HUES64 (cell line): ENCODE results near the gene FBP1.

Experiments used
- H3K27ac ChIP-seq: 2 replicates; pipeline ENCODE4 v1.7.0; 2013; ENCODE audit warnings: low read depth, low read length, inconsistent platforms
- H3K27me3 ChIP-seq: 2 replicates; pipeline ENCODE4 v1.6.1; 2013; ENCODE audit warnings: mild to moderate bottlenecking, low read length; ENCODE audit not compliant: insufficient read depth
- H3K36me3 ChIP-seq: 2 replicates; pipeline ENCODE4 v1.6.1; 2013; ENCODE audit warnings: mild to moderate bottlenecking, low read length; ENCODE audit not compliant: insufficient read depth
- H3K4me1 ChIP-seq: 2 replicates; pipeline ENCODE4 v1.6.1; 2013; ENCODE audit warnings: mild to moderate bottlenecking, low read length, moderate library complexity; ENCODE audit not compliant: insufficient read depth
- H3K4me3 ChIP-seq: 2 replicates; pipeline ENCODE4 v1.5.1; 2013; ENCODE audit warnings: mild to moderate bottlenecking, low read length, moderate library complexity
- H3K9ac ChIP-seq: 2 replicates; pipeline ENCODE4 v1.6.1; 2013; ENCODE audit warnings: mild to moderate bottlenecking, low read depth, low read length
- H3K9me3 ChIP-seq: 2 replicates; pipeline ENCODE4 v1.6.1; 2013; ENCODE audit warnings: low read depth, low read length; ENCODE audit not compliant: insufficient read depth
- WGBS: fragments of 150-250, 120-280 bp; methylation state at CpG from one replicate; pipeline ENCODE4 v1.1.7; 2013; ENCODE audit warnings: missing lambda C conversion rate; 5-methylcytosine and 5-hydroxymethylcytosine counted together

The FBP1 gene

DNA sequence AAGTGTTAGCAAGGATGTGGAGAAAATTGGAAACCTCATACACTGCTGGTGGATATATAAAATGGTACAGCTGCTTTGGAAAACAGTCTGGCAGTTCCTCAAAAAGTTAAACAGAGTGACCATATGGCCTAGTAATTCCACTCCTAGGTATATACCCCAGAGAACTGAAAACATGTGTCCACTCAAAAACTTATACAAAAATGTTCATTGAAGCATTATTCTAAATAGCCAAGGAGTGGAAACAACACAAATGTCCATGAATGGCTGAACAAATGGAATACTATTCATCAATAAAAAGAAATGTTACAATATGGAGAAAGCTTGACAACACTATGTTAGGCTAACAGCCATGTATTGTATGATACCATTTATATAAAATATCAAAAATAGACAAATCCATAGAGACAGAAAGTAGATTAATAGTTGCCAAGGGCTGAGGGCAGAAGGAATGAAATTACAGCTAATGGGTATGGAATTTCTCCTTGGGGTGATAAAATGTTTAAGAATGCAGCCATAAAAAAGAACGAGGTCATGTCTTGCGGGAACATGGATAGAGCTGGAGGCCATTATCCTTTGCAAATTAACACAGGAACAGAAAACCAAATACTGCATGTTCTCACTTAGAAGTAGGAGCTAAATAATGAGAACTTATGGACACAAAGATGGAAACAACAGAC lies 33.6 kb upstream of the FBP1 start:
- Histone ChIP-seq H3K36me3 (no peaks in the 10 kb centered on the region), H3K4me3 (no peak overlapping the region), H3K9ac (no peak overlapping the region), H3K4me1 (no peaks in the 10 kb centered on the region), H3K9me3 (no peaks in the 10 kb centered on the region), H3K27me3 (no peaks in the 10 kb centered on the region), H3K27ac (no peak overlapping the region)
- WGBS = 84% methylated on average over 2 of the region's 2 CpGs

- Histone ChIP-seq H3K9me3 (no peaks in the 10 kb centered on the region), H3K27me3 (no peaks in the 10 kb centered on the region), H3K4me1 (no peaks in the 10 kb centered on the region), H3K9ac (no peak overlapping the region), H3K27ac (no peak overlapping the region), H3K36me3 (no peaks in the 10 kb centered on the region), H3K4me3 (no peak overlapping the region)
- 79% methylated on average over 16 of the region's 17 CpGs for WGBS
Measured at GRCh38 chr9:94668928-94669729, 29.8 kb upstream of the FBP1 start.

DNA sequence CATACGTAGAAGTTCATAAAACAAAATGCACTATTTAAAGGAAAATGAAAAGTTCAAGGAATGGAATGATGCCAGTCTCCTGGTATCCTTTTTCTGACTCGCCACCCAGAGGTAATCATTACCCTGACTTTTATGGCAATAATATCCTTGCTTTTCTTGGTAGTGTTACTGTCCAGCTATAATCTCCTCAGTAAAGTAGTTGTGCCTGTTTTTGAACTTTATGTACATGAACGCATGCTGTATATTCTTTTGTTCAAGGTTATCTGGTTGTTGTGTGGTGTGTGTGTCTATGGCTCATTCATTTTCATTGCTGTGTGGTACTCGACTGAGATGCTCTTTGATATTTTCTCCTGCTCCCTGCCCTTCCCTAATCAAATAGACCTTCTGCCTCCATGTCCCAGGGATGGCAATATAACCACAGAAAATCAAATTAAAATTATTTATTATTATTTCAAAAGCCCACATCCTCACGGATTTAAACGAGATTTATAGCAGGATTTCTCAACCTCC lies 29.2 kb upstream of the FBP1 start:
- H3K27me3 ChIP-seq = no peaks in the 10 kb centered on the region
- H3K27ac ChIP-seq = no peak overlapping the region
- WGBS = 94% methylated on average over 3 of the region's 6 CpGs
- H3K9ac ChIP-seq = no peak overlapping the region
- H3K36me3 ChIP-seq = no peaks in the 10 kb centered on the region
- no peaks in the 10 kb centered on the region for H3K9me3 ChIP-seq
- H3K4me1 ChIP-seq = no peaks in the 10 kb centered on the region
- no peak overlapping the region for H3K4me3 ChIP-seq

GRCh38 chr9:94666364-94667099 lies 27.2 kb upstream of the FBP1 start:
- WGBS = 93% methylated on average over 14 of the region's 14 CpGs
- no peak overlapping the region for H3K4me3 ChIP-seq

DNA sequence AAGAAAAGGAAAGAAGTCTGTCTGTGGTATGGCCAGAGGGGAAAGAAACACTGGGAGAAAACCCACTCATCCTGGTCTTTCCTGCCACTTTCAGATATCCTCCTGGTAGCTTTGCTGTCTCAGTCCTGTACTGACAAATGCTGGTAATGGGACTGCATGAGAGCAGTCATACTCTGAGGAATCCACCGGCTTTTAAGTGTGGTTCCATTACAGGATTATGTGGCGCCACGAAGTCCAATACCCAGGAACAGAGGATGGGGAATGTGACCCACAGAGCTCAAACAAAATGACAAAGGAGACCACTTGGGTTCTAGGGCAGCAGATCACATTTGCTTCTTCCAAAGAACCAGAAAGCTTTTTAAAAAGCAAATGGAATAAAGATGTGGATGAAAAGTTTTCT lies 26.3 kb upstream of the FBP1 start:
- Histone ChIP-seq H3K4me1 (no peaks in the 10 kb centered on the region), H3K4me3 (no peak overlapping the region), H3K36me3 (no peaks in the 10 kb centered on the region), H3K9me3 (no peaks in the 10 kb centered on the region), H3K27ac (no peak overlapping the region), H3K9ac (no peak overlapping the region), H3K27me3 (no peaks in the 10 kb centered on the region)
- WGBS = 93% methylated on average over 3 of the region's 3 CpGs

More at GRCh38 chr9:94666364-94667099, 27.2 kb upstream of the FBP1 start:
- Histone ChIP-seq H3K9ac (no peak overlapping the region), H3K27me3 (no peaks in the 10 kb centered on the region), H3K9me3 (no peaks in the 10 kb centered on the region), H3K27ac (no peak overlapping the region), H3K4me1 (no peaks in the 10 kb centered on the region), H3K36me3 (no peaks in the 10 kb centered on the region)

- Histone ChIP-seq H3K4me1 (no peaks in the 10 kb centered on the region), H3K36me3 (no peaks in the 10 kb centered on the region), H3K27me3 (no peaks in the 10 kb centered on the region), H3K4me3 (no peak overlapping the region), H3K9me3 (no peaks in the 10 kb centered on the region), H3K27ac (no peak overlapping the region), H3K9ac (no peak overlapping the region)
- 80% methylated on average over 2 of the region's 2 CpGs for WGBS
Measured at GRCh38 chr9:94664801-94665200, 25.5 kb upstream of the FBP1 start.

DNA sequence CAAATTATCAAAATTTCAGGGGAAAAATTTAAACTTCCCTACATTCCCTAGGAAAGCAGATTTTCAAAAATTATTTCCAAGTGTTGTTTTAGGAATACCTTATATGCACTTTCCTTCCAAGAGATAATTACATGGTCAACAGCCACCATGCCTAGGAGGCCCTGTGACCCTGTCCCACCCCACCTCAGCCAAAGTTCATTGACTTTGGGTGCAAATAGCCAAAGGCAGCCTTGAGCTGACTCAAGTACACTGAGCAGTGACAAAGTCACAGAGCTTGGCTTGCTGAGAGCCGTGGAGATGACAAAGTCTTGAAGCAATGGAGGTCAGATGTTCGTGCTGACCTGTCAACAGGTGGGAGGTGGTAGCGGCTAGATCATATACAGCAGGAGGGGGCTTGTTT lies 24.3 kb upstream of the FBP1 start:
- H3K4me3 ChIP-seq = no peak overlapping the region
- H3K27me3 ChIP-seq = no peaks in the 10 kb centered on the region
- no peaks in the 10 kb centered on the region for H3K36me3 ChIP-seq
- no peak overlapping the region for H3K27ac ChIP-seq
- no peaks in the 10 kb centered on the region for H3K9me3 ChIP-seq
- WGBS = 92% methylated on average over 3 of the region's 3 CpGs
- H3K9ac ChIP-seq = no peak overlapping the region
- H3K4me1 ChIP-seq = no peaks in the 10 kb centered on the region

GRCh38 chr9:94663140-94663539 lies 23.8 kb upstream of the FBP1 start:
- H3K4me3 ChIP-seq = no peak overlapping the region
- no peak overlapping the region for H3K9ac ChIP-seq
- H3K36me3 ChIP-seq = no peaks in the 10 kb centered on the region
- no peaks in the 10 kb centered on the region for H3K4me1 ChIP-seq
- H3K27me3 ChIP-seq = no peaks in the 10 kb centered on the region
- WGBS = 82% methylated on average over 8 of the region's 8 CpGs
- no peaks in the 10 kb centered on the region for H3K9me3 ChIP-seq
- no peak overlapping the region for H3K27ac ChIP-seq

DNA sequence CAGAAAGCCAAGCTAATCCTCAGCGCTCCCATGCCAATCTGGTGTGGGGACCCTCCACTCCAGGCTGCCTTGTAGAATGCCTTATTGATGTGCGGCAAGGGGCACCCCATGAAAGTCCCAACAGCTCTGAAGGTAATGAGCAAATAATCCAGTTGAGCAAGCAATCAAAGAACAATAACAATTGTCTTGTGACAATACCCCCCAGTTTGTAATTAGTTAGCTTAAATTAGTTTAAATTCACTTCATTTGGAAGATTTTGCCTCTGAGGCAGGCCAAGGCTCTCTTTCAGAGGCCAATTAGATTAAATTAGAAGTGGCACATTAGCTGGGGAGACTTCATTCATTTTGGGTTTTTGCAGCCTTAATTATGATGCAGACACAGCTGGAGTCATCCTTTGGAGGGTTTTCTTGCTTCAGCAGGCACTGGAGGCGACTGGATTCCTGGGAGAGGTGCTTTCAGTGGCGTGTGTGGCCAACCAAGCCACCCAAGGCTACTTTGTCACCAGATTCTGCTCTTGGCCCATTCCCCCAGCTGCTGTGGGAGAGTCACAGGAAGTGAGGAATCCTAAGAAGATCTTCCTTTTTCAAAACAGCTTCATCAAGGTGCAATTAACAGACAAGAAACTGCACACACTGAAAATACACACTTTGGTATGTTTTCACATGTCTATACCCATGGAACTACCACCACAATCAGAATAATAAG lies 17.9 kb upstream of the FBP1 start:
- no peak overlapping the region for H3K27ac ChIP-seq
- peaks cover 12% of the 10 kb centered on the region; the same call in 1 of the 2 replicates for H3K4me1 ChIP-seq
- 82% methylated on average over 4 of the region's 4 CpGs for WGBS
- H3K9ac ChIP-seq = no peak overlapping the region
- no peak overlapping the region for H3K4me3 ChIP-seq
- H3K27me3 ChIP-seq = peaks cover 4% of the 10 kb centered on the region; the same call in 1 of the 2 replicates
- H3K36me3 ChIP-seq = no peaks in the 10 kb centered on the region
- H3K9me3 ChIP-seq = no peaks in the 10 kb centered on the region

DNA sequence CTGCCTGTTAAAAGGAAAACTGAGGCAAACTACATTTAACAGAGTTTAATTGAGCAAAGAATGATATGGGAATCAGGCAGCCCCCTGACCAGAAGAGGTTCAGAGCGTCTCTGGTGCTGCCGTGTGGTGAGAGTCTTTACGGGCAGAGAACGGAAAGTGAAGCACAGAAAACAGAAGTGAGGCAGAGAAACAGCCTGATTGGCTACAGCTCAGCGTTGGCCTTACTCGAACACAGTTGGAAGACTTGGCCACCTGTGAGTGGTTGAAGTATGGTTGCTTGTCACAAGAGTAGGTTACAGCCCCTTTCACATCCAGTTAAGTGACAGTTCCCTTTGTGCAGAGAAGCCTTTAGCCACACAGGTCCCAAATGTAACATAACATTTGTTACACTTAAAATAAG lies 16.9 kb upstream of the FBP1 start:
- 62% methylated on average over 6 of the region's 6 CpGs for WGBS
- H3K9ac ChIP-seq = no peak overlapping the region

More for the DNA sequence above, 16.9 kb upstream of the FBP1 start:
- no peaks in the 10 kb centered on the region for H3K9me3 ChIP-seq
- no peaks in the 10 kb centered on the region for H3K36me3 ChIP-seq
- peaks cover 4% of the 10 kb centered on the region; the same call in 1 of the 2 replicates for H3K27me3 ChIP-seq
- H3K4me3 ChIP-seq = no peak overlapping the region
- H3K27ac ChIP-seq = no peak overlapping the region
- peaks cover 12% of the 10 kb centered on the region; the same call in 1 of the 2 replicates for H3K4me1 ChIP-seq
